ENCODE results near the gene SELENOI.
"Not testable (repeated sequence)": the region's sequence is repeated elsewhere in the genome, so short reads cannot be mapped to it uniquely, and the experiment has no call there.

The SELENOI gene

GRCh38 chr2:26363958-26364357 is 18.0 kb downstream of the SELENOI start:
- FAIRE-seq (no peak), DNase-seq (ENCODE audit: insufficient read length) (no peak)
- no peak for TF ChIP-seq POLR2A (IDR thresholded peaks at IDR 0.05; ENCODE audit: low read depth, low read length)
- no peak for TF ChIP-seq POLR2AphosphoS5 (IDR thresholded peaks at IDR 0.05; ENCODE audit: low read depth, low read length)
- no peak for TF ChIP-seq TAF1 (IDR thresholded peaks at IDR 0.05; ENCODE audit: borderline replicate concordance, low read depth, low read length)

DNA sequence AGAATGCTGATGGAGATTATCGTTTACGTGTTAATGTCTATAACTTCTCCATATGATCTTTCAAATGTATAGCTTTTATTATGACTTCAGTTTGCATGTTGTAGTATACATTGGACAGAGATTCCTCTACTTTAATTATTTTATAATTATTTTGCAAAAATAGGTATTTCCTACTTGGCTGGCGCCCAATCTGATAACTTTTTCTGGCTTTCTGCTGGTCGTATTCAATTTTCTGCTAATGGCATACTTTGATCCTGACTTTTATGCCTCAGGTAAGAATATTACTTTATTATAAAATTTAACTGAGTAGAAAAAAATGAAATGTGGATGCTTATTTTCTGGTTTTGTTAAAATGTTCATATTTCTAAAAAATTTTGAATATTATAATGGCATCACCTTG is 18.7 kb downstream of the SELENOI start:
- FAIRE-seq (no peak), DNase-seq (ENCODE audit: insufficient read length) (no peak)
- no peak for TF ChIP-seq POLR2AphosphoS5 (IDR thresholded peaks at IDR 0.05; ENCODE audit: low read depth, low read length)
- TF ChIP-seq POLR2A (IDR thresholded peaks at IDR 0.05; ENCODE audit: low read depth, low read length), result no peak
- no peak for TF ChIP-seq TAF1 (IDR thresholded peaks at IDR 0.05; ENCODE audit: borderline replicate concordance, low read depth, low read length)

GRCh38 chr2:26366957-26367356 is 21.0 kb downstream of the SELENOI start:
- TF ChIP-seq TAF1 (IDR thresholded peaks at IDR 0.05; ENCODE audit: borderline replicate concordance, low read depth, low read length) (no peak), POLR2AphosphoS5 (IDR thresholded peaks at IDR 0.05; ENCODE audit: low read depth, low read length) (no peak), POLR2A (IDR thresholded peaks at IDR 0.05; ENCODE audit: low read depth, low read length) (no peak)
- DNase-seq (ENCODE audit: insufficient read length) (no peak), FAIRE-seq (no peak)

DNA sequence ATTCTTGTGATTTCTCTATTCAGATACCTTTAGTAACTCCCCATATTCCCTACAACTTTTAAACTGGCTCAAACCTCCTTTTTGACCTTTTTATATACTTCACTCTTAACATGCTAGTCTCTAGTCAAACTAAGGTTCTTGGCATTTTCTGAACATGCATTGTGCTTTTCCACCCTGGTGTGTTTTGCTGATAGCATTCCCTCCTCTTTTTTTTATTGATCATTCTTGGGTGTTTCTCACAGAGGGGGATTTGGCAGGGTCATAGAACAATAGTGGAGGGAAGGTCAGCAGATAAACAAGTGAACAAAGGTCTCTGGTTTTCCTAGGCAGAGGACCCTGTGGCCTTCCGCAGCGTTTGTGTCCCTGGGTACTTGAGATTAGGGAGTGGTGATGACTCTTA is 23.7 kb downstream of the SELENOI start:
- not testable (repeated sequence) for DNase-seq (ENCODE audit: insufficient read length)
- FAIRE-seq, result peak; percentile 5

DNA sequence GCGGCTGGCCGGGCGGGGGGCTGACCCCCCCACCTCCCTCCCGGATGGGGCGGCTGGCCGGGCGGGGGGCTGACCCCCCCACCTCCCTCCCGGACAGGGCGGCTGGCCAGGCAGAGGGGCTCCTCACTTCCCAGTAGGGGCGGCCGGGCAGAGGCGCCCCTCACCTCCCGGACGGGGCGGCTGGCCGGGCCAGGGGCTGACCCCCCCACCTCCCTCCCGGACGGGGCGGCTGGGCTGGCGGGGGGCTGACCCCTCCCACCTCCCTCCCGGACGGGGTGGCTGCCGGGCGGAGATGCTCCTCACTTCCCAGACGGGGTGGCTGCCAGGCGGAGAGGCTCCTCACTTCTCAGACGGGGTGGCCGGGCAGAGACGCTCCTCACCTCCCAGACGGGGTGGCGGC is 25.0 kb downstream of the SELENOI start:
- DNase-seq (ENCODE audit: insufficient read length); FAIRE-seq: not testable (repeated sequence)

GRCh38 chr2:26376799-26377198 is 30.9 kb downstream of the SELENOI start:
- DNase-seq (ENCODE audit: insufficient read length) (no peak), FAIRE-seq (no peak)
- TF ChIP-seq POLR2AphosphoS5 (IDR thresholded peaks at IDR 0.05; ENCODE audit: low read depth, low read length) (no peak), TAF1 (IDR thresholded peaks at IDR 0.05; ENCODE audit: borderline replicate concordance, low read depth, low read length) (no peak), POLR2A (IDR thresholded peaks at IDR 0.05; ENCODE audit: low read depth, low read length) (no peak)

GRCh38 chr2:26380281-26380680 is 34.3 kb downstream of the SELENOI start:
- no peak for DNase-seq (ENCODE audit: insufficient read length)
- TF ChIP-seq POLR2A (IDR thresholded peaks at IDR 0.05; ENCODE audit: low read depth, low read length) (no peak), POLR2AphosphoS5 (IDR thresholded peaks at IDR 0.05; ENCODE audit: low read depth, low read length) (no peak), TAF1 (IDR thresholded peaks at IDR 0.05; ENCODE audit: borderline replicate concordance, low read depth, low read length) (no peak)
- FAIRE-seq, result no peak

DNA sequence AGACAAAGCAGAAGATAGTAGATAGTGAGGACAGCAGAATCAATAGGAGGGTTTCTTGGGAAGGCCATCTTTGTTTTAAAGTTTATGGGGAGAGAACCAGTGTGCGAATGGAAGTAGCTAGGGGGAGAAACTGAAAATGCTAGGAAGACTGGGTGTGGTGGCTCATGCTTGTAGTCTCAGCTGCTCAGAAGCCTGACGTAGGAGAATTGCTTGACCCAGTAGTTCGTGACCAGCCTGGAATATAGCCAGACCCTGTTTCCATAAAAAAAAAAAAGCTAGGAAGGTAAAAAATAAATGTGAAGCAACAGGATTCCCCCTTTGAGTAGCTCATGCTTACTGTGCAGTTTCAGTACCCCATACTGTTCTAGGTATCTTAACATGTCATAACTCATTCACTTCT is 36.6 kb downstream of the SELENOI start:
- FAIRE-seq (no peak), DNase-seq (ENCODE audit: insufficient read length) (no peak)
- no peak for TF ChIP-seq POLR2AphosphoS5 (IDR thresholded peaks at IDR 0.05; ENCODE audit: low read depth, low read length)

GRCh38 chr2:26384183-26384582 is 38.2 kb downstream of the SELENOI start:
- TF ChIP-seq POLR2A (IDR thresholded peaks at IDR 0.05; ENCODE audit: low read depth, low read length) (no peak), POLR2AphosphoS5 (IDR thresholded peaks at IDR 0.05; ENCODE audit: low read depth, low read length) (no peak), TAF1 (IDR thresholded peaks at IDR 0.05; ENCODE audit: borderline replicate concordance, low read depth, low read length) (no peak)
- FAIRE-seq, result no peak
- DNase-seq (ENCODE audit: insufficient read length), result no peak

- no peak for TF ChIP-seq POLR2AphosphoS5 (IDR thresholded peaks at IDR 0.05; ENCODE audit: low read depth, low read length)
- no peak for TF ChIP-seq POLR2A (IDR thresholded peaks at IDR 0.05; ENCODE audit: low read depth, low read length)
- TF ChIP-seq TAF1 (IDR thresholded peaks at IDR 0.05; ENCODE audit: borderline replicate concordance, low read depth, low read length), result no peak
- no peak for DNase-seq (ENCODE audit: insufficient read length)
- FAIRE-seq, result no peak
Observed at GRCh38 chr2:26384597-26384996, 38.7 kb downstream of the SELENOI start.

DNA sequence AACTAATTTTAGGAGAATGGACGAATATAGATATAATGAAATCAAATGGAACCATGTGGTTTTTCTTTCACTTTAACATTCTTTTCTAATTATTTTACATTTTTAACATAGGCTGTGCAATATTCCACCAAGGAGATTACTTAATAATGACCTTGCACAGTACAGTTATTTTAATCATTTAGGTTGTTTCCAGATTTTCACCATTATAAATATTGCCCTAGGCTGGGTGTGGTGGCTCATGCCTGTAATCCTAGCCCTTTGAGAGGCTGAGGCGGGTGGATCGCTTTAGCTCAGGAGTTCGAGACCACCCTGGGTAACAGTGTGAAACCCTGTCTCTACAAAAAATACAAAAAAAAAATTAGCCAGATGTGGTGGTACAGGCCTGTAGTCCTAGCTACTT is 41.2 kb downstream of the SELENOI start:
- no peak for FAIRE-seq
- no peak for DNase-seq (ENCODE audit: insufficient read length)
- TF ChIP-seq POLR2AphosphoS5 (IDR thresholded peaks at IDR 0.05; ENCODE audit: low read depth, low read length), result no peak
- no peak for TF ChIP-seq POLR2A (IDR thresholded peaks at IDR 0.05; ENCODE audit: low read depth, low read length)
- TF ChIP-seq TAF1 (IDR thresholded peaks at IDR 0.05; ENCODE audit: borderline replicate concordance, low read depth, low read length), result no peak

- FAIRE-seq (no peak), DNase-seq (ENCODE audit: insufficient read length) (no peak)
- TF ChIP-seq TAF1 (IDR thresholded peaks at IDR 0.05; ENCODE audit: borderline replicate concordance, low read depth, low read length) (no peak), POLR2A (IDR thresholded peaks at IDR 0.05; ENCODE audit: low read depth, low read length) (no peak), POLR2AphosphoS5 (IDR thresholded peaks at IDR 0.05; ENCODE audit: low read depth, low read length) (no peak)
Observed at GRCh38 chr2:26394694-26395093, 48.8 kb downstream of the SELENOI start.

DNA sequence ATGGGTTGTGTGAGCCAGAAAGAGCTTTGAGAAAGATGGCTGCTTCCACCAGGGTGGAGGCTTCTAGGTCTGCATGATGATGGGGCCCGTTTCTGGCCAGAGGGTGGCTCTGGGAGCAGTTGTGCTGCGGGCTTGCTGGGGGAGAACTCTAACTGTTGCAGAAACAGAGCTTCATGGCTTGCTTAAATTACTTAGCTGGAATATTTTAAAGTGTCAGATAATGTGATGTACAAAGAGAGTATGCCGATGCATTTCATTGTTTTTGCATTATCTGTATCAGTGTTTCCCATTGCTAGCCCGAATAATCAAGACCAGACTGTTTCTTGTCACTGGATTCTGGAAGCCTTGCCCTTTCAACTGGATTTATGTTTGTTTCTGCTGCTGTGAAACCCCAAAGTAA is 49.5 kb downstream of the SELENOI start:
- TF ChIP-seq POLR2AphosphoS5 (IDR thresholded peaks at IDR 0.05; ENCODE audit: low read depth, low read length) (no peak), POLR2A (IDR thresholded peaks at IDR 0.05; ENCODE audit: low read depth, low read length) (no peak), TAF1 (IDR thresholded peaks at IDR 0.05; ENCODE audit: borderline replicate concordance, low read depth, low read length) (no peak)
- DNase-seq (ENCODE audit: insufficient read length) (no peak), FAIRE-seq (no peak)
